SK-N-SH treated with all-trans-retinoic acid at 6 μM for 48 hours (cell line): ENCODE measurements around the gene SLC45A3.

ENCODE experiments used
- ATAC-seq: fragments of 200-7000 bp; cut with Tn5 transposase; 3 replicates; pipeline ENCODE4 v1.9.1; 2020; ENCODE audit warnings: mild to moderate bottlenecking, moderate library complexity
- ARNTL ChIP-seq: fragments of 450-650 bp; formaldehyde crosslinking; IDR thresholded peaks from 2 replicates; pipeline ENCODE4 v1.5.0; 2020; ENCODE audit warnings: low read depth, mild to moderate bottlenecking, moderate library complexity, borderline replicate concordance
- BACH2 ChIP-seq: fragments of 250-450 bp; sonication (Bioruptor Pico); IDR thresholded peaks from 2 replicates; pipeline ENCODE4 v1.9.0; 2021; ENCODE audit warnings: mild to moderate bottlenecking, borderline replicate concordance
- CSDC2 ChIP-seq: fragments of 250-450 bp; sonication (Bioruptor Pico); IDR thresholded peaks from 2 replicates; pipeline ENCODE4 v1.5.0; 2020; ENCODE audit warnings: mild to moderate bottlenecking, moderate library complexity
- ESRRG ChIP-seq: fragments of 250-450 bp; sonication (Bioruptor Pico); IDR thresholded peaks from 2 replicates; pipeline ENCODE4 v1.6.1; 2021; ENCODE audit warnings: mild to moderate bottlenecking
- GLIS3 ChIP-seq: fragments of 250-450 bp; sonication (Bioruptor Pico); IDR thresholded peaks from 2 replicates; pipeline ENCODE4 v1.5.0; 2020; ENCODE audit warnings: mild to moderate bottlenecking, moderate library complexity
- ISL1 ChIP-seq: fragments of 250-450 bp; sonication (Bioruptor Pico); IDR thresholded peaks from 2 replicates; pipeline ENCODE4 v2.1.2; 2022; ENCODE audit warnings: mild to moderate bottlenecking, moderate library complexity
- OSR1 ChIP-seq: fragments of 250-450 bp; sonication (Bioruptor Pico); IDR thresholded peaks from 2 replicates; pipeline ENCODE4 v1.8.0; 2022; ENCODE audit warnings: moderate library complexity, mild to moderate bottlenecking, inconsistent platforms
- PPARA ChIP-seq: fragments of 250-450 bp; sonication (Bioruptor Pico); IDR thresholded peaks from 2 replicates; pipeline ENCODE4 v1.5.0; 2020; ENCODE audit warnings: mild to moderate bottlenecking, borderline replicate concordance
- RARB ChIP-seq: fragments of 250-450 bp; sonication (Bioruptor Pico); IDR thresholded peaks from 2 replicates; pipeline ENCODE4 v1.8.0; 2021; ENCODE audit warnings: mild to moderate bottlenecking, moderate library complexity
- SNAI2 ChIP-seq: fragments of 250-450 bp; sonication (Bioruptor Pico); IDR thresholded peaks from 2 replicates; pipeline ENCODE4 v1.5.0; 2020; ENCODE audit warnings: mild to moderate bottlenecking, moderate library complexity
- TCF4 ChIP-seq: fragments of 250-450 bp; sonication (Bioruptor Pico); IDR thresholded peaks from 2 replicates; pipeline ENCODE4 v1.8.0; 2021; ENCODE audit warnings: mild to moderate bottlenecking, moderate library complexity, borderline replicate concordance
- TOX ChIP-seq: fragments of 250-450 bp; sonication (Bioruptor Pico); IDR thresholded peaks from 2 replicates; pipeline ENCODE4 v1.8.0; 2021; ENCODE audit warnings: mild to moderate bottlenecking, moderate library complexity, borderline replicate concordance
- ZC3H10 ChIP-seq: fragments of 250-450 bp; sonication (Bioruptor Pico); IDR thresholded peaks from 2 replicates; pipeline ENCODE4 v1.5.1; 2021; ENCODE audit warnings: mild to moderate bottlenecking, moderate library complexity
- ZFP3 ChIP-seq: fragments of 250-450 bp; sonication (Bioruptor Pico); IDR thresholded peaks from 2 replicates; pipeline ENCODE4 v1.5.0; 2020; ENCODE audit warnings: mild to moderate bottlenecking, moderate library complexity
- ZFP30 ChIP-seq: fragments of 450-650 bp; formaldehyde crosslinking; IDR thresholded peaks from 2 replicates; pipeline ENCODE4 v1.5.0; 2022; ENCODE audit warnings: mild to moderate bottlenecking, moderate library complexity
- ZNF565 ChIP-seq: fragments of 450-650 bp; formaldehyde crosslinking; conservative IDR thresholded peaks from 2 replicates; pipeline ENCODE4 v1.5.0; 2020; ENCODE audit warnings: low read depth, mild to moderate bottlenecking, moderate library complexity
- ZNF70 ChIP-seq: fragments of 450-650 bp; formaldehyde crosslinking; IDR thresholded peaks from 2 replicates; pipeline ENCODE4 v1.5.0; 2020; ENCODE audit warnings: mild to moderate bottlenecking, moderate library complexity
- ZNF8 ChIP-seq: fragments of 450-650 bp; formaldehyde crosslinking; IDR thresholded peaks from 2 replicates; pipeline ENCODE4 v1.5.0; 2020; ENCODE audit warnings: mild to moderate bottlenecking, moderate library complexity
- TF ChIP-seq, protein P1 (sequence below): fragments of 250-450 bp; sonication (Bioruptor Pico); IDR thresholded peaks from 2 replicates; pipeline ENCODE4 v1.8.0; 2021; ENCODE audit warnings: low read depth, mild to moderate bottlenecking, moderate library complexity, borderline replicate concordance
- TF ChIP-seq, protein P2 (sequence below): fragments of 250-450 bp; sonication (Bioruptor Pico); IDR thresholded peaks from 2 replicates; pipeline ENCODE4 v1.5.1; 2020; ENCODE audit warnings: low read depth, mild to moderate bottlenecking, moderate library complexity
- TF ChIP-seq, protein P3 (sequence below): fragments of 250-450 bp; sonication (Bioruptor Pico); IDR thresholded peaks from 2 replicates; pipeline ENCODE4 v1.8.0; 2020; ENCODE audit warnings: mild to moderate bottlenecking, moderate library complexity, borderline replicate concordance
- TF ChIP-seq, protein P4 (sequence below): fragments of 250-450 bp; sonication (Bioruptor Pico); IDR thresholded peaks from 2 replicates; pipeline ENCODE4 v1.5.0; 2020; ENCODE audit warnings: mild to moderate bottlenecking, moderate library complexity
- TF ChIP-seq, protein P5 (sequence below): fragments of 250-450 bp; sonication (Bioruptor Pico); IDR thresholded peaks from 2 replicates; pipeline ENCODE4 v1.5.1; 2021; ENCODE audit warnings: mild to moderate bottlenecking, moderate library complexity

SLC45A3 gene

DNA sequence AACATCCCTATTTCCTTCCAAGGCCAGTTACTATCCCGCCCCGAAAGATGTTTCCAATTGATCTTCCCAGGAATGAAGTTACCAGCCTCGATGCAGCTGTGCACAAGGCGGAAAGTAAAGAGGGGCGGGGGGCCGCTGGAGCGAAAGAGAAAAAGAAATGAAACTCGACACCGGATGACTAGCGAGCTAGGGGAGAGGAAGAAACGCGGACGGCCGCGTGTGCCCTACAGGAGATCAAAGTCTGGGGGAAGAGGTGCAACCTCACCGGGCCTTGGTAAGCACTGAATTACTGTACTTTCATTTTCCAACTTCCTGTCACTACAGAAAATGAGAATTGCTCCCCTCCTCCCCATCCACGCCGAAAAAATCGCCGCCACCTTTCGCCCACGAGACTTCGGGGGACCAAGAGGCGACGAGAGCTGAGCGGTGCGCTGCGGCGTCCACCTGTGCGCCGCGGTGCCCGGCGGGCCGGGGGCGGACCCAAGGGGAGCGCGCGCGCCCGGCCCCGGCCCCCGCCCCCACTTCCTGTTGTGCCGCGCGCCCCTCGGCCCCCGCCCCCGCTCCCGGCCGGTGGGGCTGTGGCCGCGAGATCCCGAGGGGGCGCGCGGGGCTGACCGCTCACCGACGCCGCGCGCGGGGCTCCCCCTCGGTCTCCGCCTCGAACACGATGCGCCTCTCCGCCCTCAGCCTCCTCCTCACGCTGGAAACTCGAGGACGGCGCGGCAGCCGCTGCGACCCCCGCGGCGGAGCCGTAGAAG is 49.1 kb downstream of the SLC45A3 start:
- TF ChIP-seq OSR1 (CRISPR knock-in tag) (no peak), TOX (CRISPR knock-in tag) (no peak), ZNF70 (CRISPR knock-in tag) (no peak), ESRRG (no peak), SNAI2 (CRISPR knock-in tag) (no peak), CSDC2 (CRISPR knock-in tag) (peak; percentile 47; the same call in 1 of the 2 replicates), ZNF565 (CRISPR knock-in tag) (no peak), RARB (peak; percentile 55; the same call in 1 of the 2 replicates), ZC3H10 (CRISPR knock-in tag) (no peak), GLIS3 (CRISPR knock-in tag) (no peak)
- TF ChIP-seq, all 23 proteins: peak for 2
- peak; percentile 63 for ATAC-seq

DNA sequence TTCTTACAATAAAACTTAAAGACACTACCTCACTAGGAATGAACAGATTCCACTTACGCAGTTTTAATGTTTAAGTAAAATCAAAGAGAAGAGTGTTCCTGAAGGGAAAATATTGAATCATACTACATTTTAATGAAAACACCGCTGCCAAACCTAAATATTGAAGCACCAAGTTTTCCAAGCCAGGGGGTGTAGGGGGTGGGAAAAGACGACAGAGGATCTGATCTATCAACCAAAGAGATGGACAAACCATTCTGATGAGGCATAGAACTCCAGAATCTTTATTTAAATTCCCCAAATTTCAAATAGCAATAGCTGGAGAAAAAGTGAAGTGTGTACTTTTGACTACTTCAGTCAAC is 49.7 kb downstream of the SLC45A3 start:
- TF ChIP-seq ESRRG (no peak), OSR1 (CRISPR knock-in tag) (no peak), SNAI2 (CRISPR knock-in tag) (no peak), CSDC2 (CRISPR knock-in tag) (no peak), RARB (no peak), ZNF565 (CRISPR knock-in tag) (no peak), ARNTL (CRISPR knock-in tag) (no peak), BACH2 (CRISPR knock-in tag) (no peak)
- TF ChIP-seq, protein P1, sequence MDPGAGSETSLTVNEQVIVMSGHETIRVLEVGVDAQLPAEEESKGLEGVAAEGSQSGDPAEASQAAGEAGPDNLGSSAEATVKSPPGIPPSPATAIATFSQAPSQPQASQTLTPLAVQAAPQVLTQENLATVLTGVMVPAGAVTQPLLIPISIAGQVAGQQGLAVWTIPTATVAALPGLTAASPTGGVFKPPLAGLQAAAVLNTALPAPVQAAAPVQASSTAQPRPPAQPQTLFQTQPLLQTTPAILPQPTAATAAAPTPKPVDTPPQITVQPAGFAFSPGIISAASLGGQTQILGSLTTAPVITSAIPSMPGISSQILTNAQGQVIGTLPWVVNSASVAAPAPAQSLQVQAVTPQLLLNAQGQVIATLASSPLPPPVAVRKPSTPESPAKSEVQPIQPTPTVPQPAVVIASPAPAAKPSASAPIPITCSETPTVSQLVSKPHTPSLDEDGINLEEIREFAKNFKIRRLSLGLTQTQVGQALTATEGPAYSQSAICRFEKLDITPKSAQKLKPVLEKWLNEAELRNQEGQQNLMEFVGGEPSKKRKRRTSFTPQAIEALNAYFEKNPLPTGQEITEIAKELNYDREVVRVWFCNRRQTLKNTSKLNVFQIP (CRISPR knock-in tag): no peak
- TF ChIP-seq, protein P2, sequence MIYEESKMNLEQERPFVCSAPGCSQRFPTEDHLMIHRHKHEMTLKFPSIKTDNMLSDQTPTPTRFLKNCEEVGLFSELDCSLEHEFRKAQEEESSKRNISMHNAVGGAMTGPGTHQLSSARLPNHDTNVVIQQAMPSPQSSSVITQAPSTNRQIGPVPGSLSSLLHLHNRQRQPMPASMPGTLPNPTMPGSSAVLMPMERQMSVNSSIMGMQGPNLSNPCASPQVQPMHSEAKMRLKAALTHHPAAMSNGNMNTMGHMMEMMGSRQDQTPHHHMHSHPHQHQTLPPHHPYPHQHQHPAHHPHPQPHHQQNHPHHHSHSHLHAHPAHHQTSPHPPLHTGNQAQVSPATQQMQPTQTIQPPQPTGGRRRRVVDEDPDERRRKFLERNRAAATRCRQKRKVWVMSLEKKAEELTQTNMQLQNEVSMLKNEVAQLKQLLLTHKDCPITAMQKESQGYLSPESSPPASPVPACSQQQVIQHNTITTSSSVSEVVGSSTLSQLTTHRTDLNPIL: no peak
- TF ChIP-seq, protein P3, sequence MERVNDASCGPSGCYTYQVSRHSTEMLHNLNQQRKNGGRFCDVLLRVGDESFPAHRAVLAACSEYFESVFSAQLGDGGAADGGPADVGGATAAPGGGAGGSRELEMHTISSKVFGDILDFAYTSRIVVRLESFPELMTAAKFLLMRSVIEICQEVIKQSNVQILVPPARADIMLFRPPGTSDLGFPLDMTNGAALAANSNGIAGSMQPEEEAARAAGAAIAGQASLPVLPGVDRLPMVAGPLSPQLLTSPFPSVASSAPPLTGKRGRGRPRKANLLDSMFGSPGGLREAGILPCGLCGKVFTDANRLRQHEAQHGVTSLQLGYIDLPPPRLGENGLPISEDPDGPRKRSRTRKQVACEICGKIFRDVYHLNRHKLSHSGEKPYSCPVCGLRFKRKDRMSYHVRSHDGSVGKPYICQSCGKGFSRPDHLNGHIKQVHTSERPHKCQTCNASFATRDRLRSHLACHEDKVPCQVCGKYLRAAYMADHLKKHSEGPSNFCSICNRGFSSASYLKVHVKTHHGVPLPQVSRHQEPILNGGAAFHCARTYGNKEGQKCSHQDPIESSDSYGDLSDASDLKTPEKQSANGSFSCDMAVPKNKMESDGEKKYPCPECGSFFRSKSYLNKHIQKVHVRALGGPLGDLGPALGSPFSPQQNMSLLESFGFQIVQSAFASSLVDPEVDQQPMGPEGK (CRISPR knock-in tag): no peak
- no peak for ATAC-seq

DNA sequence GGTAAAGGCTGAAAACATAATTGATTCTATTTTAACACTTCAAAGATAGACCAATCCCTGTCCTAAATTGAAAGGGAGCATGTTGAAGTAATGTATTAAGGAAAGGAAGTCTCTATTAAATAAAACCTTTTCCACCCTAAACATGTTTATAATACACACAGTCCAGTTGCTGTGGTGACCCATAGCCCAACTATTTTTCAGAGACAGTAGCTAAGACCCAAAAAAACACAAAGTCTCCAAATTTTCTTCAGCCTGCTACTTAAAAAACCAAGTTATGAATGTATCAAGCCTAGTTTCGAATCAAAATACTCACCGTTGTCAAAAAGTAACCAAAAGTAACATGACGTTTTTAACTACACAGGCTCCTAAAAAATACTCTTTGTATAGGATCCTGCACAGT is 50.1 kb downstream of the SLC45A3 start:
- TF ChIP-seq TCF4 (no peak), BACH2 (CRISPR knock-in tag) (no peak), OSR1 (CRISPR knock-in tag) (no peak), CSDC2 (CRISPR knock-in tag) (no peak), ZFP30 (CRISPR knock-in tag) (no peak), PPARA (CRISPR knock-in tag) (no peak), ISL1 (CRISPR knock-in tag) (no peak), ZNF8 (CRISPR knock-in tag) (no peak), ZFP3 (CRISPR knock-in tag) (no peak), ESRRG (no peak), ZC3H10 (CRISPR knock-in tag) (no peak), TOX (CRISPR knock-in tag) (no peak), SNAI2 (CRISPR knock-in tag) (no peak), RARB (no peak)
- TF ChIP-seq, protein P2: no peak
- TF ChIP-seq, protein P4, sequence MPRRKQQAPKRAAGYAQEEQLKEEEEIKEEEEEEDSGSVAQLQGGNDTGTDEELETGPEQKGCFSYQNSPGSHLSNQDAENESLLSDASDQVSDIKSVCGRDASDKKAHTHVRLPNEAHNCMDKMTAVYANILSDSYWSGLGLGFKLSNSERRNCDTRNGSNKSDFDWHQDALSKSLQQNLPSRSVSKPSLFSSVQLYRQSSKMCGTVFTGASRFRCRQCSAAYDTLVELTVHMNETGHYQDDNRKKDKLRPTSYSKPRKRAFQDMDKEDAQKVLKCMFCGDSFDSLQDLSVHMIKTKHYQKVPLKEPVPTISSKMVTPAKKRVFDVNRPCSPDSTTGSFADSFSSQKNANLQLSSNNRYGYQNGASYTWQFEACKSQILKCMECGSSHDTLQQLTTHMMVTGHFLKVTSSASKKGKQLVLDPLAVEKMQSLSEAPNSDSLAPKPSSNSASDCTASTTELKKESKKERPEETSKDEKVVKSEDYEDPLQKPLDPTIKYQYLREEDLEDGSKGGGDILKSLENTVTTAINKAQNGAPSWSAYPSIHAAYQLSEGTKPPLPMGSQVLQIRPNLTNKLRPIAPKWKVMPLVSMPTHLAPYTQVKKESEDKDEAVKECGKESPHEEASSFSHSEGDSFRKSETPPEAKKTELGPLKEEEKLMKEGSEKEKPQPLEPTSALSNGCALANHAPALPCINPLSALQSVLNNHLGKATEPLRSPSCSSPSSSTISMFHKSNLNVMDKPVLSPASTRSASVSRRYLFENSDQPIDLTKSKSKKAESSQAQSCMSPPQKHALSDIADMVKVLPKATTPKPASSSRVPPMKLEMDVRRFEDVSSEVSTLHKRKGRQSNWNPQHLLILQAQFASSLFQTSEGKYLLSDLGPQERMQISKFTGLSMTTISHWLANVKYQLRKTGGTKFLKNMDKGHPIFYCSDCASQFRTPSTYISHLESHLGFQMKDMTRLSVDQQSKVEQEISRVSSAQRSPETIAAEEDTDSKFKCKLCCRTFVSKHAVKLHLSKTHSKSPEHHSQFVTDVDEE: no peak
- TF ChIP-seq, protein P5, sequence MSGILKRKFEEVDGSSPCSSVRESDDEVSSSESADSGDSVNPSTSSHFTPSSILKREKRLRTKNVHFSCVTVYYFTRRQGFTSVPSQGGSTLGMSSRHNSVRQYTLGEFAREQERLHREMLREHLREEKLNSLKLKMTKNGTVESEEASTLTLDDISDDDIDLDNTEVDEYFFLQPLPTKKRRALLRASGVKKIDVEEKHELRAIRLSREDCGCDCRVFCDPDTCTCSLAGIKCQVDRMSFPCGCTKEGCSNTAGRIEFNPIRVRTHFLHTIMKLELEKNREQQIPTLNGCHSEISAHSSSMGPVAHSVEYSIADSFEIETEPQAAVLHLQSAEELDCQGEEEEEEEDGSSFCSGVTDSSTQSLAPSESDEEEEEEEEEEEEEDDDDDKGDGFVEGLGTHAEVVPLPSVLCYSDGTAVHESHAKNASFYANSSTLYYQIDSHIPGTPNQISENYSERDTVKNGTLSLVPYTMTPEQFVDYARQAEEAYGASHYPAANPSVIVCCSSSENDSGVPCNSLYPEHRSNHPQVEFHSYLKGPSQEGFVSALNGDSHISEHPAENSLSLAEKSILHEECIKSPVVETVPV (CRISPR knock-in tag): no peak
- TF ChIP-seq, protein P1 (CRISPR knock-in tag): no peak
- ATAC-seq: peak; percentile 10; the same call in 2 of the 3 replicates
